ENCODE data around the gene DCLK2.

DCLK2 gene

DNA sequence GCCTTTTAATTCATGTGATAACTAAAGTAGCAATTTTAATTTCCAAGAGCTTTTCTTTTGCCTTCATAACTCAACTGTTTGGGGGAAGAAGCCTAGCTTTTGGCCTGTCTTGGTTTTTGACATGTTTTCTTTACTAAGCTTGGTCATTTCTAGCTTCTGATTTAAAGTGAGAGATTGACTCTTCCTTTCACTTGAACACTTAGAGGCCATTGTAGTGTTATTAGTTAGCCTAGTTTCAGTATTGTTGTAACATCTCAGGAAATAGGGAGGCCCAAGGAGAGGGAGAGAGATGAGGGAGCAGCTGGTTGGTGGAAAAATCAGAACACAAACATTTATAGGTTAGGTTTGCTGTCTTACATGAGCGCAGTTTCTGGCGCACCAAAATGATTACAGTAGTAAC lies 44.8 kb downstream of the DCLK2 start:
- no peak for FAIRE-seq

DNA sequence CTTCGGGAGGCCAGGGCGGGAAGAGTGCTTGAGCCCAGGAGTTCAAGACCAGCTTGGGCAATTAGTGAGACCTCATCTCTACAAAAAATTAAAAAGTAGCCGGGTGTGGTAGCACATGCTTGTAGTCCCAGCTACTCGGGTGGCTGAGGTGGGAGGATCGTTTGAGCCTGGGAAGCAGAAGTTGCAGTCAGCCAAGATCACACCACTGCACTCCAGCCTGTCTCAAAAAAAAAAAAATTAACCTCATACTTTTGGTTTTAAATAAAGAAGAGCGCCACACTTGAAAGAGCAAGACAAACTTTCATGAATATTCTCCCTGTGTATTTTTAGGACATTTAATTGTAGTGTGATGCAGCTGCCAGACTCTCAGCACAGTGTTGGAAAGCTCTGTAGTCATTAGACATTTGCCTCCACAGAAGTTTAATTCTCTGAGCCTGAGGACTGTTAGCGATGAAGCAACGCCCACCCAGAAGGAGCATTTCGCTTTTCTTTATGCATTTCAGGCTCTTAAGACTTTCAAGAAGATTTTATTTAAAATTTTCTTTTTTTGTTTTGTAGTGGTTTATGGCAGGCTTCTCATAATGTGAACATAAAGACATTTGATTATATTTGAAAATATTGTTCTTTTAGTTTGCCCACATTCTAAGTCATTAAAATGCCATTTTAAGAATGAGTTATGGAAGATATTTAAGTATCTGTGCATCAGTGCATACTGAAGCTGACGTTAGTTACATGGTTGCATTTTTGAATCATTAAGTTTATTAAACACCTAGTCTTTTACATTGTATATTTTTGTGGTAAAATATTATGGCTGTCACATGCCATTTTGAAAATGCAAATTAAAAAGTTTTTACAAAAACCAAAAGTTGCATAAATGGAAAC lies 45.8 kb downstream of the DCLK2 start:
- no peak for FAIRE-seq

DNA sequence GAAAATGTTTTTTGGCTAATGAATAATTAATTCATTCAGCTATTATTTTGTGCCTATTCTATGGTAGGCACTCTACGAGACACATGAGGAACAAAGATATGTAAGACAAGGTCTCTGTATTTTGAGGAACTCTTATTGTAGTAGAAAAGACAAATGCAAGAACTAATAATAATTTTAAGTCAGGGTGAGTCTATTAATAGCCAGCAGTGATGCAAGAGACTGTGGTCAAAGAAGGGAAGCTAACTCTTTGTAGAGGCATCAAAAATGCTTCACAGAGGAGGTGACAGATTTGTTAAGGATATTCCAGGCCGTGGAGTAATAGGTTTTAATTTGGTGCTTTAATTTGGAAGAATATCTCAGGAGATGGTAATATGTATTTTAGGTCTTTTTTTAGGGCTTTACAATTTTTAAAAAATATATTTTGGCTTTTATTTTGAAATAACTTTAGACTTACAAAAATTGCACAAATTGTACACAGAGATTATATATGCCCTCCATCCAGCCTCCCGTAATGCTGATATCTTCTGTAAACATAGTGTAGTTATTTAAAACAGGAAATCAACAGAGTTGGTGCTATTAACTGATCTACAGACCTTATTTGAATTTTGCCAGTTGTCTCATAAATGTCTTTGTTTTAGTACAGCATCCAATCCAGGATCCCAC lies 48.1 kb downstream of the DCLK2 start:
- FAIRE-seq = no peak

DNA sequence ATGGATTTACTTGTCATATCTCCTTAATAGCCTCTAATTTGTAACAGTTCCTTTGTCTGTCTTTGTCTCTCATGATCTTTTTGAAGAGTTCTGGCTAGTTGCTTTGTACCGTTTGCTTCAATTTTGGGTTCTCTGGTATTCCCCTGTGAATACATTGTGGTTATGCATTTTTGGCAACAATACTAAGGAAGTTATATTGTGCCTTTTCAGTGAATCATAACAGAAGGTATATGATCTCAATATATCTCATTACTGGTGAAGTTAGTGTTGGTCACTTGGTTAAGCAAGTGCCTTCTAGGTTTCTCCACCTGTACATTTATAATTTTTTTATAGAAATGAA lies 48.6 kb downstream of the DCLK2 start:
- no peak for FAIRE-seq

DNA sequence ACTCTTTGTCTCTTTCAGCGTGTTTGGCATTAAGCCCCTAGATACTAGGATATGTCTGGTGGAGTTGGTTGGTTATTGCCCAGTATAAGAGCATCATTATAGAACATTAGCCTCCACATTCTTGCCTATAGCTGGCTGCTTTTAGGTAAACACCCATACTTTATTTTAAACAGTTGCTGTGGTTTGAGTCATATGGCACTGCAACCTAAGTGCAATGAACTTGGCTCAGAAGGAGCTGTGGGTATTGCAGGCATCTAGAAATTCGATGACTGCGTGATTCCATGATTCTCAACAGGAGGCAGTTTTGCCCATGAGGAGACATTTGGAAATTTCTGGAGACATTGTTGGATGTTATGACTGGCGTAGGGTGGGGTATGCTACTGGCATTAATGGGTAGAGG lies 49.5 kb downstream of the DCLK2 start:
- FAIRE-seq = no peak

DNA sequence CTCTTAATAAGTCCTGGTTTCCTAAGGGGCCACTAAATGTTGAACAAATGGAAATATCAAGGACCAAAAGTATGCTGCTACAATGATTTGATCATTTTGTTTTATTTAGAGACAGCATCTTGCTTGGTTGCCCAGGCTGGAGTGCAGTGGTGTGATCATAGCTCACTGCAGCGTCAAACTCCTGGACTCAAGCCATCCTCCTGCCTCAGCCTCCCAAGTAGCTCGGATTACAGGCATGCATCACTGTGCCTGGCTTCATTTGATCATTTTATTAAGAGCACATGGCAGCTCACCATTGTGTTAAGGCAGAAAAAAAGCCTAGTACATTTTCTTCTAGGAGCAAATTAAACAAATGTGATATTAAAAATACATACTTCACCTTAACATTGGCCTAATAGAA lies 52.7 kb downstream of the DCLK2 start:
- FAIRE-seq = no peak

DNA sequence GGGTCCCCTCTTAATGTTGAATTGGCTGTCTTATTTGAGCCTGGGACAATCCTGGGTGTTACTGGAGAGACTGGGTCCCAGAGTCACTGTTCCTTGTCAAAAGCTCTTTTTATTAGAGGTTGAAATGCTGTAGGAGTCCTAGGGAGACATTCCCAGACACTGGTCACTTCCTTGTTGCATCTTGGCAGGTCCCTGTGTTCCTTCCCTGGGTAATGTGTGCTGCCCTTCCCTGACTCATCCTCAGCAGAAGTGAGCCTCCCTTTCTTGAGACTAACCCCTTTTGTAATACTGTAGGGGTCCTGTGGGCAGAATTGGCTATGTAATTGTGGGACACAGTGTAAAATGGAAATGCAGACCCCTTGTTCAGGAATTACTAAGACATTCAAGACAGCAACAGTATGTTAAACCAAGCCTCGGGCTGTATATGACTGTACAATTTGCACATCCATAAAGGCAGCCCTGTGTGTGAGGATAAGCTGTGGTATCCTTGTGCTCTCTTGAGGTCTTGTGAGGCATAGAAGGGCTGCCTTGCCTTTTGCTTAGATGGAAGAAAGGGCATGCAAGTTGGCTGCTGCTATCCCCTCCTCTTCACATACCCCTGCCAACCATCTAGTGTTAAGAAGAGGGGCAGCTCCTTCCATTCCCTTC lies 53.5 kb downstream of the DCLK2 start:
- no peak for FAIRE-seq

DNA sequence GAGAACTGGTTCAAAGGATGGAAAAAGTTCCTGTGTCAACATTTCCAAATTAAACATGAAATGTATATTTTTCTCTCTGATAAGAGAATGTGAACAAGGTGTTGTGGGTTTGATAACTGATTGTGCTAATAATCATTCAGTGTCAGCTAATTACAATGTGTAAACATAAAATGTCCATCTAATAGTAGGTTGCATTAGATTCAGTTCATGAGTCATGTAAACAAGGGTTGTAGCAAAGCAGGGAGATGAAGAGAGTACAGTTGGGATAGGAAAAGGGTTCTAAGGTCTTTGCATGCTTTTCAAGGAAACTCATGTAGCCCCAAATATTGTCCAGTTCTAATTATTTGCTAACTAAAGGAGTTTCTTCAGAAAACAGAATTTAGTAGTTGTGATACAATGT lies 55.4 kb downstream of the DCLK2 start:
- no peak for FAIRE-seq

DNA sequence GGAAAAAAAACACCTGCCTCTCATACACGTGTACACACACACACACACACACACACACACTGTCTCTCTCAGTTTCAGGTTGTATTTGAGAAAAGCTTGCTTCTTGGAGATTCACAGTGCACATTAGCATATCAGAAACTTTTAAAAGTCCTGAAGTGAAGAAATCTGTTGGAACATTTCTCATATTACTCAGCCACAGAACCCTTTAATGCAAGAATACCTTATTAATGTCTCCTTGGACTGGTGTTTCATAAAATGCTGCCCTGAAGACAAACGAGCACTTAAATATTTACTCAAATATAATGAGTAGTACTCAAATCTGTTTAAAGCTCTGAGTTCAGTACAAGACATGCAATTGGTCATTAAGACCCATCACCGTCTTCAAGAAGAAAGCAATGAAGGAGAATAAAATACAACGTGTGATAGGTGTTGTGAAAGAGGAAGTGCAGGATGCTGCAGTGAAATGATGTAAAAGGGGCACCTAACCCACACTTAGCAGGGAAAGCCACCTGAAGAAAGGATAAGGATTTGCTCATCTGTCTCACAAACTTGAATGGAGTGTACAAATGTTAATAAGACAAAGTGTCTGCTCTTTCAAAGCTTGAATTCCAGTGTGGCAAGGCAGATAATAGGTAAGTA lies 57.0 kb downstream of the DCLK2 start:
- no peak for FAIRE-seq

DNA sequence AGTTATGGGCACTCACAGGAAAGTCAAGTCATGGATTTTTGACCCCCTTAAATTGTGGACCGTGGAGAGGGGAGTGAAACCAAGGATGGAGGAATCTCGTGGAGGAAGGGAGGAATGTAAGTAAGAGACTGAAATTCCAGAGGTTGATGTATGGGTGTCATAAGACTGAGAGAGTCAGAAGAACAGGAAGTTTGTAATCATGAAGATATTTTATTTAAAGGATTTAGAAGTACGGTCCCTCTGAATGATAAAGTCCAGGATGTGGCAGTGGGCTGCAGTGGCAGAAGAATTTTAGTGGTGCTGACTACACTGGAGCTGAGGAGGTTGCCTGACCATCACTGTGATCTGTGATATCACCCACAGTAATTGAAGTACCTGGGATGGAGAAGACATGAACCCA lies 57.8 kb downstream of the DCLK2 start:
- FAIRE-seq = no peak

DNA sequence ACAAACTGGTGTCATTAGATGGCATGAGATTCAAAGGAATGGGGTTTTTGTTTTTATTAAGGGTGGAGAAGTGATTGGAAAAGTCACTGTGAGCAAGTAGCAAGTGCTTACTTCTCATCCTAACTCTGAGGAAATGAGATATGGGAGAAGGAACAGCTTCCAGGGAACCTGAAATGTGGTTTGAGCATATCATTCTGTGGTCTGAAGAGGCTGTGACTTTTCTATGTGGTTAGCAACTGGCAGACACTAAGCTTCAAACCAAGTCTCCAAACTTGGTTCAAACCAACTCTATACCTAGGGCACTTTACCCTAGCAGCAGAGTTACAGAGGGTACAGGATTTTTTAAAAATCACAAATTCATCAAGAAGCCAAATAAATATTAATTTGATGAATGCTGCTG lies 58.2 kb downstream of the DCLK2 start:
- no peak for FAIRE-seq

DNA sequence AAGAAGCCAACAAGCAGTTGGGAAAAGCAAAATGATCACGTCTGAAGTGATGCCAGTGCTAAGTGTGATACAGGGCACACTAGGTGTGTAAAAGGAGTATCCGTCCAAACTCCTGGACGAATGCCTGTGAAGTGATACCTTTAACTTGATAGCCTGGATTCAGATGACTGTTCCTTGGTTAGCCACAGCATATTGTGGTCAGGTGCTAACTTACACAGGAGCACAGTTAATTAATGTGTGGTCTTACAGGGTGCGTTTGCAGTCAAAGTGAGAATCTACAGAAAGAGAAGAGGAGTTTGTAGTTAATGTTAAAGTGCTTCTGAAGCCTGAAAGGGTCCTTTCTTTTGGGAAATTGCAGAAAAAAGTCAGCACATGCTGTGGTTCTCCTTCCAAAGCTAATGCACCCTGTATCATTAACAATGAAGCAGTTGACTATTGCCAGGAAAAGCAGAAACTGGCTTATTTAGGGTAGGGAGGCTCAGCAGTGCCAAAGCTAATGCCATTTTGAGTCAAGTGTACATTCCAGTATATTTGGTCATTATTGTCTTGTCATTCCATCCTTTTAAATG lies 61.1 kb downstream of the DCLK2 start:
- FAIRE-seq = no peak

DNA sequence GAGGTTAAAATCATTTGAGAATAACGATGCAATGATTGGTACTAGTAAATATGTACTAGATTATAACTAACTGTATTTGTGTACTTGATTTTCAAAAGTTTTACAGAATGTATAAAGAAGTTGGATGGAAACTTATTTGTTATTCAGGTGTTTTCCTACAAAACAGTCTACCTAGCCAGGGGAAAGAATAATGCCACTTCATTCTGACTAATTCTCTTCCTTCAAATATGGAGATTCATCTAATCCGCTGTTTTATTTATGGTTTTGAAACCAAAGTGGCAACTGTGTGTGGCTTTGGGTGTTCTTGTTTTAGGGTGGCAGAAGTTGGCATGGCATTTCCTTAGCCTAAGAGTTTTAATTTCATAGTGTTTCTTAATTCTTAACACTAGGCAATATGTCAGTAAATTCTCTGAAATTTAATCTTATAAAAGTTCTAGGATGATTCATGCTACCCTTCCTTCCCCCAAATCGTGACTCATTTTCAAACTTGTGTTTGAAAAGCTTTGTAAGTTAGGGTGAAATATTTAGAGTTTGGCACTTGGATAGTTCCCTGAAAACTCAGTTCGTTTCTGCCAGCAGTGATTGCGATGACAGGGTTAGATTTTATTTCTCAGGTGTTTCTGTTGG lies 62.6 kb downstream of the DCLK2 start:
- FAIRE-seq = no peak

DNA sequence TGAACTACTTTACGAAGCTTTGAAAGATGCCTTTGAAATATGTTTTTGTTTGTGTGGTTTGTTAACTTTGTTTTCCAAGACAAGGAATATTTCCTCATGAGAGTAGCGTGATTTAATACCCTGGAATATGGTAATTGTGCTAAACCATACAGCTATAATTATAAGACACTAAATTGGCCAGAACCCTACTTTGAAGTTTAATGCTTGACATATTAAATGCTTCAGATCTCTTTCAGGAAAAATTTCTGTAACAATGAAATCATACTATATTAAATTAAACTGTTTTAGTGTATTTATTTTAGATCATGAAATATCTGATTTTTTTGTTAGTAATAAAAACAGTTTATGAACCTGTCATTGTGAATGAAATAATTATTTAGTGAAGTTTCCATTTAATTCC lies 63.5 kb downstream of the DCLK2 start:
- FAIRE-seq = no peak

DNA sequence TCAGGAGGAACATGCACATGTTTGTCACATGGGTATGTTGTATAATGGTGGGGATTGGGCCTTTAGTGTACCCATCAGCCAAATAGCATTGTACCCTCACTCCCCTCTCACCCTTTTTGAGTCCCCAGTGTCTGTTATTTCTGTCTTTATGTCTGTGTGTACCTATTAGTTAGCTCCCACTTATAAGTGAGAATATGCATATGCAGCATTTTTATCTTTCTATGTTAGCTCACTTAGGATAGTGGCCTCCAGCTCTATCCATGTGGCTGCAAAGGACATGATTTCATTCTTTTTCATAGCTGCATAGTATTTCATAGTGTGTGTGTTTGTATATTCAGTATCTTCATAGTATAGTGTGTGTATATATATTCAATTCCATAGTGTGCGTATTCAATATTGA lies 64.6 kb downstream of the DCLK2 start:
- FAIRE-seq = no peak

DNA sequence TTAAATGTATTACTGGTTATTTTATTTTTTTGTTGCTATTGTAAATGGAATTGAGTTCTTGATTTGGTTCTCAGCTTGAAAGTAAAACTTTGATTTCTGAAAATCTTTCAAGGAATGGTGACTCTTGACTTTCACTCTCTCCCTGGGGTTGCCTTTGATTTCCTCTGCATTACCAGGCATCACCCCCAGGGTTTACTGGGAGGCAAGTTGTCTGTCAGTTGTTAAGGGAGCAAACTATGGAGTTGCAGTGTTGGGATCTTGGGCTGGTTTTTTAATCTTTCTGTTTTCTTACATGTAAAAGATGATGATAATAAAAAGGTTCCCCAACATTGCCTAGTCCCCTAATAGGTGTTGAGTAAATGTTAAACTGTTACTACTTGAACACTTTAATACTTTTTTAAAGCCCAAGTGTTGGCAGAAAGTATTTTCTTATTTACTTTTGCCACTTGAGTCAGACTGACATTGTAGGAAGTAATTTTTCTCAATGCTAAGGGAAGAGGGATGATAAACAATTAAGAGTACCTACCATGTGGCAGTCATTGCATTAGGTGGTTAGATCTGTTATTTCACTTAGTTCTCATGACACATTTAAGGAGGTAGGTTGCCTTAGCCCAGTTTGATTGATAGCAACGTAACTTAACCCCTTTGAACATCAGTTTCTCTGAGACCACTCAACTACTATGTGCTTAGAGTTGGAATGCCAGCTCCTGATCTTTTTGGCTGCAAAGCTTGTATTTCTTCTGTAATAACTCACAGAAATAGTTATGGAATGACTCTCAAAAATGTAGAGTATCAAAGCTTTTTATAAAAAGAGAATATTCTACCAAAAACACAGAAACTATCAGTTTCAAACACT lies 67.1 kb downstream of the DCLK2 start:
- FAIRE-seq = no peak

DNA sequence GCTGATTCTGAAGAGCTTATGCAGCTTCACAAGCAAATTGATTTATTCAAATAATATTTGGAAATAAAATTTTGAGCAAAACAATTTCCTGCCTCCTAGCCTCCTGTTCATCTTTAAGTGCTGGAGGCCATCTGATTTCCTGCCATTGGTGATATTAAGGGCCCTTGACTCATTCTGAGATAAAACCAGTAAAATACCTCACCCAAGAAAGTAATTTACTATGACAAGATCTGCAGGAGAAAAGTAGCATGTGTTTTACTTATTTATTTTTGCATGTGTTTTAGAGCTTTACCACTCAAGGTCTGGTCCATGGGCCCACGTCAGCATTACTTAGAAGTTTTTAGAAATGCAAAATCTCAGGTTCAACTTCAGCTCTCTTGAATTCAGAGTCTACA lies 67.7 kb downstream of the DCLK2 start:
- no peak for FAIRE-seq

DNA sequence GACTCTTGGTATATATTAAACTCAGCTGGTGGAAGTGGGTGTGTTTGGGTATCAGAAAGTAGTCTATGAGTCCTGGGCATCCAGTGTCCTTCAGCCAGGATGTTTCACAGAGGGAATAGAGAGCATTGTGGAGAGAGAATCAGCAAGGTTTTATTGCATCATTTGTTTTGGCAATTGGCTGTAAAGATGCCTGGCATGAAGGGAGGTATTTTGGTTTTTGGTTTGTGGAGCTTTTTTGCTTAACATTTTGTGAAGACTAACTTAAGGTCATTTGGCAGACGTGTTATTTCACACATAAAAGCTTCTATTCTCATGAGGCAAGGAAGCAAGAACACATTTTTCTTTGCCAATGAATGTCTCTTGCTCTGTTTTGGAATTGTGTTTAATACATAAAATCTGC lies 71.1 kb downstream of the DCLK2 start:
- no peak for FAIRE-seq

DNA sequence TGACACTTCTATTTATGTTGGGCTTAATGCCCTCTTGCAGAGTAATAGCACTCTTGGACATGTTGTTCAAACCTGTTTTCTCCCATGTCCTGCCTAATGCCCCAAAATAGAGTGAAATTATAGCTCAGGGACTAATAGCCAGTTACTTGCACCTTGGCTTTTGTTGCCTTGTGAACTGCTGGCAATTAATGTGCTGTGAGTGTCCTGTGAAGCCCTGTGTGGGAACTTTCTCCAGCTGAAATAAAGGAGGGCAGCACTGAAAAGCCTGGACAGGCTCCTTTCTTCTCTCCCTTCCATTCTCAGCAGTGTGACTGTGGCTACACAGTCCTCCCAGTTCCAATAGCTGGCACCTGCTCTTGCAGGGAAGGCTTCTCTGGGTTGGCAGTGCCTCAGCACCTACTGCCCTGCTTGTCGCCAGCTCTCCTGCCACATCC lies 72.4 kb downstream of the DCLK2 start:
- no peak for FAIRE-seq

DNA sequence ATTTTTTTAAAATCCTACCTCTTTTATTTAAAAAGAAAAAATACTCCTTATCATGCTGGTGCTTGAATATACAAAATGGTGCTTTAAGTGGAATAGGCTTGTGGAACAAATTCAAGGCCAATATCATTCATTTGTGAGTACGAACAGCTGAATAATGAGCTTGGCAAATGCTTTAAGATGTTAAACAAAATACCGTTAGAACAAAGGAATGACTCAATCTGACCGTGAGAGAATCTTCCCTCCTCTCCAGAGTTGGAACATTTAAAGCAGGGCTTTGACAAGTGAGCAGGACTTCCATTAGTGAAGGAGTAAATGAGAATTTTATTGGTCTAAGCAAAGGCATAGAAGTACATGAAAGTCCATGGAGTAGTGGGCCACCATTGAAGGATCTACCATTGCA lies 74.5 kb downstream of the DCLK2 start:
- no peak for FAIRE-seq

DNA sequence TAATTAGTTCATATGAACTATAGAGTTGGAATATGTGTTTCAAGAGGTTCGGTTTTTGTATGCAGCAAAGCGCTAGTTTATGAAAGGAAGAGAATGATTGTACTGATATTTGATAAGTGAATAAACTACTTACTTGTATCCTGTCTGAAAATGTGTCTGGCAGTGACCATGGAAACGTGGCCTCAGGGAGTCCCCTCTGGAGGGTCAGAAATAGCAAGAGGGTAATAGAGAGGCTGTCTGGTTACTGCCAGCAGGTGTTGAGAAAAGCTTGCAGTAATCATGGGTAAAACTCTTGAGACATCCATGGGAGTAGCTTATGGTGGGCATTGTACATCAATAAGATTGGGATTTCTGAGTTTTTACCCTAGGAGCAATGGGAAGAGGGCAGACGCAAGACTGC lies 77.1 kb downstream of the DCLK2 start:
- FAIRE-seq = no peak

DNA sequence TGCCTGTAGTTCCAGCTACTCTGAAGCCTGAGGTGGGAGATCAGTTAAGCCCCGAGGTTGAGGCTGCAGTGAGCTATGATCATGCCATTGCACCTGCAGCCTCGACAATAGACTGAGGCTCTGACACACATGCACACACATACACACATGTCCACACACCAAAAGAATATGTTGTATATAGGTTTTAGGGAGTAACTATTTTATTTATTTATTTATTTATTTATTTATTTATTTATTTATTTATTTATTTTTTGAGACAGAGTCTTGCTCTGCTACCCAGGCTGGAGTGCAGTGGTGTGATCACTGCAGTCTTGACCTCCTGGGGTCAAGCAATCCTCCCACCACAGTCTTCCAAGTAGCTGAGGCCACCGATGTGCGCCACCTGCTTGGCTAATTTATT lies 78.3 kb downstream of the DCLK2 start:
- no peak for FAIRE-seq

Measured in G401.6 (cell line).